ENCODE measurements around the gene TMPRSS6.

GRCh38 chr22:37141971-37142370, 32.5 kb upstream of the TMPRSS6 start:
- no peak for TF ChIP-seq CTCF (IDR thresholded peaks at IDR 0.05; ENCODE audit: control extremely low read depth in 1 of 3, insufficient read depth in 1 of 3, low read depth in 1 of 3, low read length in 3 of 3)
- no peak for TF ChIP-seq POLR2A (IDR thresholded peaks at IDR 0.05; ENCODE audit: control extremely low read depth in 1 of 2, low read depth in 2 of 2, low read length in 2 of 2)
- TF ChIP-seq EZH2 (IDR thresholded peaks at IDR 0.05; ENCODE audit: low read depth, low read length, severe bottlenecking), result no peak
- no peak for TF ChIP-seq YY1 (IDR thresholded peaks at IDR 0.05; ENCODE audit: low read depth, low read length)
- no peak for TF ChIP-seq RAD21 (IDR thresholded peaks at IDR 0.05 in 1 of 2, conservative IDR thresholded peaks at IDR 0.05 in 1 of 2; ENCODE audit: low read depth in 2 of 2, low read length in 2 of 2)
